HG03159 (cell line): ENCODE data around the gene STON1.
"Not testable (repeated sequence)": the region's sequence is repeated elsewhere in the genome, so short reads cannot be mapped to it uniquely, and the experiment has no call there.

Experiments used
- ATAC-seq: cut with Tn5 transposase; IDR thresholded peaks from one replicate; pipeline ENCODE4 v1.9.1; 2021; ENCODE audit warnings: mild to moderate bottlenecking, moderate library complexity; ENCODE audit not compliant: unreplicated experiment

The STON1 gene

GRCh38 chr2:48613211-48613610 is 83.3 kb downstream of the STON1 start:
- ATAC-seq = no peak

GRCh38 chr2:48614581-48614980 is 84.6 kb downstream of the STON1 start:
- not testable (repeated sequence) for ATAC-seq

GRCh38 chr2:48617618-48618017 is 87.7 kb downstream of the STON1 start, which contains the start of gene GTF2A1L:
TSS of gene GTF2A1L (plus strand) at chr2:48617856. CDS start at chr2:48617875, 19 bp downstream.
- no peak for ATAC-seq

- ATAC-seq = no peak
Observed at GRCh38 chr2:48619526-48619925, 89.6 kb downstream of the STON1 start.

GRCh38 chr2:48620604-48621003 is 90.7 kb downstream of the STON1 start:
- no peak for ATAC-seq

- ATAC-seq = not testable (repeated sequence)
Observed at GRCh38 chr2:48622691-48623090, 92.7 kb downstream of the STON1 start.

- ATAC-seq = no peak
Observed at GRCh38 chr2:48624696-48625095, 94.7 kb downstream of the STON1 start.

- ATAC-seq = no peak
Observed at GRCh38 chr2:48626047-48626446, 96.1 kb downstream of the STON1 start.

GRCh38 chr2:48633143-48633542 is 103.2 kb downstream of the STON1 start:
- ATAC-seq = no peak

- ATAC-seq = no peak
Observed at GRCh38 chr2:48635786-48636185, 105.8 kb downstream of the STON1 start.

GRCh38 chr2:48638261-48638660 is 108.3 kb downstream of the STON1 start:
- no peak for ATAC-seq
